Right kidney (tissue), 1 donor: Measurements from ENCODE around the gene TNFAIP8L1.
"Not testable (repeated sequence)": the region's sequence is repeated elsewhere in the genome, so short reads cannot be mapped to it uniquely, and the experiment has no call there.

Experiments
- DNase-seq: peaks from one replicate; pipeline ENCODE4 v3.0.0-alpha.2; 2016

The TNFAIP8L1 gene

GRCh38 chr19:4676955-4677731 is 37.8 kb downstream of the TNFAIP8L1 start:
- DNase-seq: no peak

GRCh38 chr19:4678881-4679790 is 39.8 kb downstream of the TNFAIP8L1 start:
- DNase-seq: no peak

GRCh38 chr19:4680021-4680420 is 40.7 kb downstream of the TNFAIP8L1 start:
- not testable (repeated sequence) for DNase-seq

- no peak for DNase-seq
These were observed 43.3 kb downstream of the TNFAIP8L1 start for GRCh38 chr19:4682417-4683200.

GRCh38 chr19:4684312-4685095 is 45.2 kb downstream of the TNFAIP8L1 start:
- no peak for DNase-seq

- DNase-seq: no peak
These were observed 47.4 kb downstream of the TNFAIP8L1 start for GRCh38 chr19:4686700-4687099.

GRCh38 chr19:4687396-4687795 is 48.1 kb downstream of the TNFAIP8L1 start:
- DNase-seq: no peak

- DNase-seq: no peak
These were observed 49.3 kb downstream of the TNFAIP8L1 start for GRCh38 chr19:4688587-4688986.

- no peak for DNase-seq
These were observed 50.1 kb downstream of the TNFAIP8L1 start for GRCh38 chr19:4689403-4689802.

- no peak for DNase-seq
These were observed 51.0 kb downstream of the TNFAIP8L1 start for GRCh38 chr19:4690361-4690760.

GRCh38 chr19:4691373-4691772 is 52.1 kb downstream of the TNFAIP8L1 start:
- no peak for DNase-seq

- no peak for DNase-seq
These were observed 53.1 kb downstream of the TNFAIP8L1 start for GRCh38 chr19:4692251-4693077.

GRCh38 chr19:4693078-4693350 is 53.7 kb downstream of the TNFAIP8L1 start:
- DNase-seq: no peak

- DNase-seq: no peak
These were observed 54.3 kb downstream of the TNFAIP8L1 start for GRCh38 chr19:4693471-4694121.

- no peak for DNase-seq
These were observed 55.1 kb downstream of the TNFAIP8L1 start for GRCh38 chr19:4694211-4694987.

GRCh38 chr19:4695224-4695731 is 56.0 kb downstream of the TNFAIP8L1 start:
- no peak for DNase-seq

- DNase-seq: no peak
These were observed 58.0 kb downstream of the TNFAIP8L1 start for GRCh38 chr19:4697304-4697703.

GRCh38 chr19:4699826-4700692 is 60.7 kb downstream of the TNFAIP8L1 start:
- no peak for DNase-seq

GRCh38 chr19:4700693-4700970 is 61.3 kb downstream of the TNFAIP8L1 start:
- DNase-seq: no peak
